ENCODE data around the gene ELP2. TPM values are rescaled to one million over a fixed set of nuclear protein-coding genes. Genes with fewer than 3 reads are reported as not detected.

ELP2 gene
- total and polyA plus RNA-seq, 4 experiments from 2014 or later, result 76.3 to 143 (median 110) TPM

DNA sequence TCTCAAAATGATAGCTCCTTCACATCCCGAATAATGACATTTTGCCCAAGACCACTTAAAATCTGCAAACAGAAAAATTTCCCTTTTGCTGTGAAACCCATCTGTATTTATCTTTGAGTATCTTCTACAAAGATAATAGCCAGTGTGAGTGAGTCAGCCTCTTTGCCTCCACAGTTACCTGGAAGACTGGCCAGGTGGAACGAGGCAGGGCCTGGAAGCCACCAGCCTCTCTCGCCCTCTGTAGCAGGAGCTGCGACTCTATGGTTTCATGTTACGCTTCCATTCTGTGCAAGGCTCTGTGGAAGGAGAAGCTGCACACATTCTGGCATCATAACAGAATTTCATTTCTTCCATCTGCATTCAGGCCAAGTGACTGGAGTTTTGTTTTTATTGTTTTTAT, 9.5 kb downstream of the ELP2 start:
- ChIA-PET POLR2A (ENCODE audit: partially characterized antibody) (interaction anchor here (1.7 kb wide), 1 partner anchor 10 kb away, joined by 7 read pairs; the partner anchor contains the start of gene SLC39A6), CTCF (ENCODE audit: partially characterized antibody) (interaction anchor here (1.7 kb wide), 1 partner anchor 9 kb away, joined by 3 read pairs; the partner anchor contains the start of gene ELP2)
- Mint-ChIP-seq H3K27ac (no peak overlapping the region), H3K36me3 (peaks cover 52 to 81% of the 10 kb centered on the region in 2 donors), H3K27me3 (no peaks in the 10 kb centered on the region), H3K4me1 (peaks cover 15 to 31% (median 18%) of the 10 kb centered on the region in 4 donors), H3K9me3 (no peaks in the 10 kb centered on the region), H3K4me3 (no peak overlapping the region)
- no peak overlapping the region for H3K4me3 ChIP-seq (ENCODE audit: low read length in 2 of 2)
- intact Hi-C loops (cut with micrococcal nuclease), result loop anchor here (10.0 kb wide), 1 partner anchor 1164 kb away; no protein-coding TSS in a partner anchor
- no peaks in the 10 kb centered on the region for H3K27me3 ChIP-seq (ENCODE audit: insufficient read depth, low read length)
- DNase-seq, result no peak
- H3K27ac ChIP-seq (ENCODE audit: low read depth, low read length), result no peak overlapping the region
- peaks cover 48% of the 10 kb centered on the region for H3K36me3 ChIP-seq (ENCODE audit: insufficient read depth, low read length)
- H3K9me3 ChIP-seq (ENCODE audit: control insufficient read depth in 1 of 2, low read length in 2 of 2), result no peaks in the 10 kb centered on the region
- H3K4me1 ChIP-seq (ENCODE audit: insufficient read depth, low read length), result peaks cover 5% of the 10 kb centered on the region

DNA sequence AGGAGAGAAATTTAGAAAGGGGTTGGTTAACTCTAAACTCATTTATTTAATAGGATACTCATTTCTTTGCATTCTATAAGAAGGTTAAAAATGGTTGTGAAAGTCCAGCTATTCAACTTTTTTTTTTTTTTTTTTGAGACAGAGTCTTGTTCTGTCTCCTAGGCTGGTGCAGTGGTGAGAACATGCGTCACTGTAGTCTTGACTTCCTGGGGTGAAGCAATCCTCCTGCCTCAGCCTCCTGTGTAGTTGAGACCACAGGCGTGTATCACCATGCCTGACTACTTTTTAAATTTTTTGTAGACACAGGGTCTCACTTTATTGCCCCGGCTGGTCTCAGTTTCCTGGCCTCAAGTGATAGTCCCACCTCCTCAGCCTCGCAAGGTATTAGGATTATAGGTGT, 11.9 kb downstream of the ELP2 start:
- intact Hi-C loops (cut with micrococcal nuclease), result no loop called here
- Mint-ChIP-seq H3K36me3 (peaks cover 58 to 84% of the 10 kb centered on the region in 2 donors), H3K27me3 (no peaks in the 10 kb centered on the region), H3K4me1 (peaks cover 6 to 22% (median 9%) of the 10 kb centered on the region in 4 donors), H3K9me3 (no peaks in the 10 kb centered on the region), H3K4me3 (no peak overlapping the region), H3K27ac (peak overlapping the region in 1 of 7 donors; percentile 35)
- no peaks in the 10 kb centered on the region for H3K4me1 ChIP-seq (ENCODE audit: insufficient read depth, low read length)
- DNase-seq, result no peak
- no peak overlapping the region for H3K27ac ChIP-seq (ENCODE audit: low read depth, low read length)
- no peaks in the 10 kb centered on the region for H3K27me3 ChIP-seq (ENCODE audit: insufficient read depth, low read length)
- H3K4me3 ChIP-seq (ENCODE audit: low read length in 2 of 2), result no peak overlapping the region
- peaks cover 67% of the 10 kb centered on the region for H3K36me3 ChIP-seq (ENCODE audit: insufficient read depth, low read length)
- no peaks in the 10 kb centered on the region for H3K9me3 ChIP-seq (ENCODE audit: control insufficient read depth in 1 of 2, low read length in 2 of 2)
- POLR2A ChIA-PET (ENCODE audit: partially characterized antibody), result no interaction called here
- CTCF ChIA-PET (ENCODE audit: partially characterized antibody), result no interaction called here

GRCh38 chr18:36142751-36143150, 13.1 kb downstream of the ELP2 start:
- Mint-ChIP-seq H3K27ac (no peak overlapping the region), H3K4me3 (no peak overlapping the region), H3K27me3 (no peaks in the 10 kb centered on the region), H3K4me1 (peaks cover 4 to 18% (median 7%) of the 10 kb centered on the region in 4 donors), H3K9me3 (no peaks in the 10 kb centered on the region), H3K36me3 (peaks cover 52 to 75% of the 10 kb centered on the region in 2 donors)
- POLR2A ChIA-PET (ENCODE audit: partially characterized antibody), result interaction anchor here (0.9 kb wide), 1 partner anchor 13 kb away, joined by 3 read pairs; the partner anchor contains the start of gene ELP2
- no peaks in the 10 kb centered on the region for H3K27me3 ChIP-seq (ENCODE audit: insufficient read depth, low read length)
- CTCF ChIA-PET (ENCODE audit: partially characterized antibody), result interaction anchor here (1.2 kb wide), 1 partner anchor 14 kb away, joined by 3 read pairs; the partner anchor contains the start of gene SLC39A6
- H3K36me3 ChIP-seq (ENCODE audit: insufficient read depth, low read length), result peaks cover 61% of the 10 kb centered on the region
- H3K4me1 ChIP-seq (ENCODE audit: insufficient read depth, low read length), result no peaks in the 10 kb centered on the region
- intact Hi-C loops (cut with micrococcal nuclease), result no loop called here
- H3K27ac ChIP-seq (ENCODE audit: low read depth, low read length), result no peak overlapping the region
- no peak for DNase-seq
- H3K4me3 ChIP-seq (ENCODE audit: low read length in 2 of 2), result no peak overlapping the region
- H3K9me3 ChIP-seq (ENCODE audit: control insufficient read depth in 1 of 2, low read length in 2 of 2), result no peaks in the 10 kb centered on the region

- intact Hi-C loops (cut with micrococcal nuclease), result no loop called here
- H3K36me3 ChIP-seq (ENCODE audit: insufficient read depth, low read length), result peaks cover 56% of the 10 kb centered on the region
- no peaks in the 10 kb centered on the region for H3K4me1 ChIP-seq (ENCODE audit: insufficient read depth, low read length)
- Mint-ChIP-seq H3K27me3 (no peaks in the 10 kb centered on the region), H3K4me1 (peaks cover 4 to 18% (median 7%) of the 10 kb centered on the region in 4 donors), H3K4me3 (no peak overlapping the region), H3K27ac (no peak overlapping the region), H3K36me3 (peaks cover 46 to 76% of the 10 kb centered on the region in 2 donors), H3K9me3 (no peaks in the 10 kb centered on the region)
- ChIA-PET POLR2A (ENCODE audit: partially characterized antibody) (interaction anchor here (0.9 kb wide), 1 partner anchor 13 kb away, joined by 3 read pairs; the partner anchor contains the start of gene ELP2), CTCF (ENCODE audit: partially characterized antibody) (interaction anchor here (1.2 kb wide), 1 partner anchor 15 kb away, joined by 3 read pairs; the partner anchor contains the start of gene SLC39A6)
- no peaks in the 10 kb centered on the region for H3K9me3 ChIP-seq (ENCODE audit: control insufficient read depth in 1 of 2, low read length in 2 of 2)
- H3K27ac ChIP-seq (ENCODE audit: low read depth, low read length), result no peak overlapping the region
- H3K4me3 ChIP-seq (ENCODE audit: low read length in 2 of 2), result no peak overlapping the region
- H3K27me3 ChIP-seq (ENCODE audit: insufficient read depth, low read length), result no peaks in the 10 kb centered on the region
- no peak for DNase-seq
Measured at GRCh38 chr18:36143391-36143790, 13.7 kb downstream of the ELP2 start.

DNA sequence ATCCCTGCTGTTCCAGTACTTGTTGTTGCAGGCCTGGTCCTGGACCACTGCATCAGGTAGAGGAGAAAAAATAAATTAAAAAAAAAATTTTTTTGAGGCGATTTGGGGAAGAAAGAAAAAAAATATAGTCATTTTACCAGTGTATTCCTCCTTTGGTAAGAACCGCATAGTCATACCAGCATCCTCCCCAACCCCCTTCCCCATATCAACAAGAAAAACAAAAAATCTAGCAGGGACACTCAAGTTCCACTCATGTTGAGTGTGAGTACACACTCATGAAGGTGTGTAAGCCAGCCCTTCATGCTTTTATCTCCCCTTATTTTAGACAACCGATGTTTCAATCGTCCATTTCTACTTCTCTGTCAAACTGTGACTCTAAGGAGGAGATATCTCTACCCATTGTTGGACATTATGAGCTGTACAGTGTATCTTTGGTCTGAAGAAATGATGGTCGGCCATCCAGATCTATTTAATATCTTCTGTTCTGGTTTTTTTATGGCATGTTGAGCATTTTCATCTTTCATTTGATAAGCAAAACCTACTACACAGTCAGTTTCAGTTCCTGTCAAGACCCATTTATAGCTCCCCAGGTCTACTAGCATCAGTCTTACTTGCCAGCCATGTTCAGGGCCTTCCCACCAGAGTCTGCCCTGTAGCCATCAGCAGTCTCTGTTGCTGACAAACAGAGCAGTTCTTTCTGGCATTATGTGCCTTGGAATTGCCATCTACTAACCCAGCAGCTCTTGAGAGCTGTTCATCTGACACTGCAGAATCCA, 20.0 kb downstream of the ELP2 start:
- H3K9me3 ChIP-seq (ENCODE audit: control insufficient read depth in 1 of 2, low read length in 2 of 2), result no peaks in the 10 kb centered on the region
- no peaks in the 10 kb centered on the region for H3K4me1 ChIP-seq (ENCODE audit: insufficient read depth, low read length)
- H3K27ac ChIP-seq (ENCODE audit: low read depth, low read length), result no peak overlapping the region
- POLR2A ChIA-PET (ENCODE audit: partially characterized antibody), result interaction anchor here (0.8 to 1.5 kb wide), 3 partner anchors 19 to 21 kb away, joined by 3 to 5 read pairs (median 4); partner anchors contain the start of genes ELP2 and SLC39A6
- no peak overlapping the region for H3K4me3 ChIP-seq (ENCODE audit: low read length in 2 of 2)
- Mint-ChIP-seq H3K4me3 (no peak overlapping the region), H3K36me3 (peaks cover 50 to 86% of the 10 kb centered on the region in 2 donors), H3K27me3 (no peaks in the 10 kb centered on the region), H3K9me3 (peaks cover 0 to 3% (median 0%) of the 10 kb centered on the region in 8 donors), H3K4me1 (peaks cover 4 to 20% (median 5%) of the 10 kb centered on the region in 4 donors), H3K27ac (peak overlapping the region in 1 of 7 donors; percentile 24)
- CTCF ChIA-PET (ENCODE audit: partially characterized antibody), result interaction anchor here (1.5 kb wide), 1 partner anchor 132 kb away, joined by 4 read pairs; no protein-coding TSS in a partner anchor
- H3K36me3 ChIP-seq (ENCODE audit: insufficient read depth, low read length), result peaks cover 54% of the 10 kb centered on the region
- H3K27me3 ChIP-seq (ENCODE audit: insufficient read depth, low read length), result no peaks in the 10 kb centered on the region
- DNase-seq, result no peak
- intact Hi-C loops (cut with micrococcal nuclease), result no loop called here

GRCh38 chr18:36152781-36153180, 23.1 kb downstream of the ELP2 start:
- Mint-ChIP-seq H3K4me1 (peaks cover 6 to 26% (median 13%) of the 10 kb centered on the region in 4 donors), H3K4me3 (no peak overlapping the region), H3K27me3 (no peaks in the 10 kb centered on the region), H3K27ac (peak overlapping the region in 1 of 7 donors; percentile 50), H3K36me3 (peaks cover 50 to 87% of the 10 kb centered on the region in 2 donors), H3K9me3 (peaks cover 0 to 3% (median 0%) of the 10 kb centered on the region in 8 donors)
- no peak for DNase-seq
- Histone ChIP-seq H3K27ac (ENCODE audit: low read depth, low read length) (no peak overlapping the region), H3K27me3 (ENCODE audit: insufficient read depth, low read length) (no peaks in the 10 kb centered on the region), H3K9me3 (ENCODE audit: control insufficient read depth in 1 of 2, low read length in 2 of 2) (no peaks in the 10 kb centered on the region), H3K4me3 (ENCODE audit: low read length in 2 of 2) (no peak overlapping the region), H3K4me1 (ENCODE audit: insufficient read depth, low read length) (no peaks in the 10 kb centered on the region), H3K36me3 (ENCODE audit: insufficient read depth, low read length) (peaks cover 57% of the 10 kb centered on the region)
- ChIA-PET POLR2A (ENCODE audit: partially characterized antibody) (interaction anchor here (1.0 kb wide), 1 partner anchor 23 kb away, joined by 3 read pairs; the partner anchor contains the start of gene ELP2), CTCF (ENCODE audit: partially characterized antibody) (interaction anchor here (0.6 kb wide), 1 partner anchor 14 kb away, joined by 4 read pairs; no protein-coding TSS in a partner anchor)
- intact Hi-C loops (cut with micrococcal nuclease), result no loop called here

GRCh38 chr18:36153203-36153602, 23.5 kb downstream of the ELP2 start:
- H3K27me3 Mint-ChIP-seq, result no peaks in the 10 kb centered on the region
- Histone ChIP-seq H3K4me3 (ENCODE audit: low read length in 2 of 2) (no peak overlapping the region), H3K27me3 (ENCODE audit: insufficient read depth, low read length) (no peaks in the 10 kb centered on the region), H3K4me1 (ENCODE audit: insufficient read depth, low read length) (no peaks in the 10 kb centered on the region), H3K27ac (ENCODE audit: low read depth, low read length) (no peak overlapping the region), H3K9me3 (ENCODE audit: control insufficient read depth in 1 of 2, low read length in 2 of 2) (no peaks in the 10 kb centered on the region), H3K36me3 (ENCODE audit: insufficient read depth, low read length) (peaks cover 59% of the 10 kb centered on the region)
- H3K4me1 Mint-ChIP-seq, result peaks cover 9 to 30% (median 16%) of the 10 kb centered on the region in 4 donors
- CTCF ChIA-PET (ENCODE audit: partially characterized antibody), result no interaction called here
- POLR2A ChIA-PET (ENCODE audit: partially characterized antibody), result interaction anchor here (1.0 kb wide), 1 partner anchor 23 kb away, joined by 3 read pairs; the partner anchor contains the start of gene ELP2
- H3K36me3 Mint-ChIP-seq, result peaks cover 50 to 87% of the 10 kb centered on the region in 2 donors
- no peak overlapping the region for H3K4me3 Mint-ChIP-seq
- H3K27ac Mint-ChIP-seq, result no peak overlapping the region
- peaks cover 0 to 3% (median 0%) of the 10 kb centered on the region in 8 donors for H3K9me3 Mint-ChIP-seq
- intact Hi-C loops (cut with micrococcal nuclease), result no loop called here
- no peak for DNase-seq
